ENCODE data around the gene DERL2. TPM values are rescaled to one million over a fixed set of nuclear protein-coding genes. Genes with fewer than 3 reads are reported as not detected.
"Not testable (repeated sequence)": the region's sequence is repeated elsewhere in the genome, so short reads cannot be mapped to it uniquely, and the experiment has no call there.

DERL2 gene
- total RNA-seq, 1 donor: 31.5 TPM

GRCh38 chr17:5438716-5439445, 47.1 kb downstream of the DERL2 start, which contains the start of gene C1QBP:
Gene C1QBP (minus strand): TSS chr17:5439155. CDS start chr17:5439073, 82 bp downstream.
- Histone ChIP-seq H3K27me3 (ENCODE audit: insufficient read depth, low read length) (no peaks in the 10 kb centered on the region), H3K79me2 (ENCODE audit: insufficient read depth, low read length) (peaks cover 41% of the 10 kb centered on the region), H2AFZ (ENCODE audit: low read length) (peak within 1 kb of the TSS; percentile 90), H3K4me1 (ENCODE audit: insufficient read depth, low read length) (peaks cover 19% of the 10 kb centered on the region), H3K27ac (ENCODE audit: low read depth, low read length) (peak within 1 kb of the TSS; percentile 46), H3K36me3 (ENCODE audit: insufficient read depth, low read length) (peaks cover 44% of the 10 kb centered on the region), H3K4me3 (ENCODE audit: insufficient read depth, low read length) (peak within 1 kb of the TSS; percentile 96), H4K20me1 (ENCODE audit: insufficient read depth, low read length) (peaks cover 8% of the 10 kb centered on the region), H3K4me2 (ENCODE audit: insufficient read depth, low read length) (peak within 1 kb of the TSS; percentile 97), H3K9me3 (ENCODE audit: low read depth, low read length) (no peaks in the 10 kb centered on the region)
- peak; percentile 98 for TF ChIP-seq CTCF (IDR thresholded peaks at IDR 0.05; ENCODE audit: extremely low read depth, low read depth, low read length)
- DNase-seq (ENCODE audit: insufficient read length, low spot score, missing footprints): peak; percentile 98

GRCh38 chr17:5437721-5438317, 48.2 kb downstream of the DERL2 start:
- H3K4me1 ChIP-seq (ENCODE audit: insufficient read depth, low read length): peaks cover 19% of the 10 kb centered on the region
- peak; percentile 82 for DNase-seq (ENCODE audit: insufficient read length, low spot score, missing footprints)
- no peak for TF ChIP-seq CTCF (IDR thresholded peaks at IDR 0.05; ENCODE audit: extremely low read depth, low read depth, low read length)
- peak overlapping the region; percentile 97 for H3K4me2 ChIP-seq (ENCODE audit: insufficient read depth, low read length)
- peaks cover 8% of the 10 kb centered on the region for H4K20me1 ChIP-seq (ENCODE audit: insufficient read depth, low read length)
- H3K36me3 ChIP-seq (ENCODE audit: insufficient read depth, low read length): peaks cover 47% of the 10 kb centered on the region
- peak overlapping the region; percentile 46 for H3K27ac ChIP-seq (ENCODE audit: low read depth, low read length)
- no peaks in the 10 kb centered on the region for H3K9me3 ChIP-seq (ENCODE audit: low read depth, low read length)
- peak overlapping the region; percentile 96 for H3K4me3 ChIP-seq (ENCODE audit: insufficient read depth, low read length)
- no peak overlapping the region for H2AFZ ChIP-seq (ENCODE audit: low read length)
- H3K79me2 ChIP-seq (ENCODE audit: insufficient read depth, low read length): peaks cover 41% of the 10 kb centered on the region
- H3K27me3 ChIP-seq (ENCODE audit: insufficient read depth, low read length): no peaks in the 10 kb centered on the region

GRCh38 chr17:5435781-5436315, 50.1 kb downstream of the DERL2 start:
- not testable (repeated sequence) for DNase-seq (ENCODE audit: insufficient read length, low spot score, missing footprints); H3K9me3 ChIP-seq (ENCODE audit: low read depth, low read length); H3K4me3 ChIP-seq (ENCODE audit: insufficient read depth, low read length); H4K20me1 ChIP-seq (ENCODE audit: insufficient read depth, low read length); H2AFZ ChIP-seq (ENCODE audit: low read length); H3K4me2 ChIP-seq (ENCODE audit: insufficient read depth, low read length); H3K27me3 ChIP-seq (ENCODE audit: insufficient read depth, low read length)
- Histone ChIP-seq H3K79me2 (ENCODE audit: insufficient read depth, low read length) (peaks cover 41% of the 10 kb centered on the region), H3K27ac (ENCODE audit: low read depth, low read length) (peak overlapping the region; percentile 18), H3K36me3 (ENCODE audit: insufficient read depth, low read length) (peaks cover 59% of the 10 kb centered on the region), H3K4me1 (ENCODE audit: insufficient read depth, low read length) (peaks cover 19% of the 10 kb centered on the region)

GRCh38 chr17:5434984-5435383, 51.0 kb downstream of the DERL2 start:
- Histone ChIP-seq H2AFZ (ENCODE audit: low read length) (no peak overlapping the region), H3K27me3 (ENCODE audit: insufficient read depth, low read length) (no peaks in the 10 kb centered on the region), H4K20me1 (ENCODE audit: insufficient read depth, low read length) (peaks cover 8% of the 10 kb centered on the region), H3K4me2 (ENCODE audit: insufficient read depth, low read length) (no peak overlapping the region), H3K4me3 (ENCODE audit: insufficient read depth, low read length) (no peak overlapping the region), H3K9me3 (ENCODE audit: low read depth, low read length) (no peaks in the 10 kb centered on the region), H3K79me2 (ENCODE audit: insufficient read depth, low read length) (peaks cover 41% of the 10 kb centered on the region), H3K36me3 (ENCODE audit: insufficient read depth, low read length) (peaks cover 62% of the 10 kb centered on the region), H3K4me1 (ENCODE audit: insufficient read depth, low read length) (peaks cover 19% of the 10 kb centered on the region), H3K27ac (ENCODE audit: low read depth, low read length) (no peak overlapping the region)
- TF ChIP-seq CTCF (IDR thresholded peaks at IDR 0.05; ENCODE audit: extremely low read depth, low read depth, low read length): no peak
- DNase-seq (ENCODE audit: insufficient read length, low spot score, missing footprints): peak; percentile 45
